ENCODE results near the gene BABAM2.

BABAM2 gene

GRCh38 chr2:28201671-28202180 lies 311.2 kb downstream of the BABAM2 start:
- DNase-seq (ENCODE audit: low read depth, low spot score): no peak

- no peak for DNase-seq (ENCODE audit: low read depth, low spot score)
Observed at GRCh38 chr2:28202719-28203118, 312.2 kb downstream of the BABAM2 start.

GRCh38 chr2:28206762-28207161 lies 316.2 kb downstream of the BABAM2 start:
- DNase-seq (ENCODE audit: low read depth, low spot score): no peak

GRCh38 chr2:28209261-28209691 lies 318.7 kb downstream of the BABAM2 start:
- no peak for DNase-seq (ENCODE audit: low read depth, low spot score)

- no peak for DNase-seq (ENCODE audit: low read depth, low spot score)
Observed at GRCh38 chr2:28209864-28210263, 319.3 kb downstream of the BABAM2 start.

- DNase-seq (ENCODE audit: low read depth, low spot score): no peak
Observed at GRCh38 chr2:28210535-28210934, 320.0 kb downstream of the BABAM2 start.

GRCh38 chr2:28216331-28216730 lies 325.8 kb downstream of the BABAM2 start:
- DNase-seq (ENCODE audit: low read depth, low spot score): no peak

GRCh38 chr2:28217042-28217740 lies 326.7 kb downstream of the BABAM2 start:
- no peak for DNase-seq (ENCODE audit: low read depth, low spot score)

- DNase-seq (ENCODE audit: low read depth, low spot score): no peak
Observed at GRCh38 chr2:28219138-28219537, 328.6 kb downstream of the BABAM2 start.

- DNase-seq (ENCODE audit: low read depth, low spot score): no peak
Observed at GRCh38 chr2:28219758-28220368, 329.3 kb downstream of the BABAM2 start.

GRCh38 chr2:28224648-28225472 lies 334.3 kb downstream of the BABAM2 start:
- DNase-seq (ENCODE audit: low read depth, low spot score): no peak

GRCh38 chr2:28225473-28226080 lies 335.0 kb downstream of the BABAM2 start:
- no peak for DNase-seq (ENCODE audit: low read depth, low spot score)

GRCh38 chr2:28226558-28226957 lies 336.0 kb downstream of the BABAM2 start:
- DNase-seq (ENCODE audit: low read depth, low spot score): no peak

- no peak for DNase-seq (ENCODE audit: low read depth, low spot score)
Observed at GRCh38 chr2:28227498-28227897, 337.0 kb downstream of the BABAM2 start.

GRCh38 chr2:28228434-28228995 lies 338.0 kb downstream of the BABAM2 start:
- no peak for DNase-seq (ENCODE audit: low read depth, low spot score)

- DNase-seq (ENCODE audit: low read depth, low spot score): no peak
Observed at GRCh38 chr2:28231110-28231631, 340.6 kb downstream of the BABAM2 start.

- DNase-seq (ENCODE audit: low read depth, low spot score): no peak
Observed at GRCh38 chr2:28232295-28232694, 341.8 kb downstream of the BABAM2 start.

- no peak for DNase-seq (ENCODE audit: low read depth, low spot score)
Observed at GRCh38 chr2:28233164-28233676, 342.7 kb downstream of the BABAM2 start.

- no peak for DNase-seq (ENCODE audit: low read depth, low spot score)
Observed at GRCh38 chr2:28234807-28235206, 344.3 kb downstream of the BABAM2 start.

- no peak for DNase-seq (ENCODE audit: low read depth, low spot score)
Observed at GRCh38 chr2:28239207-28239606, 348.7 kb downstream of the BABAM2 start.

- no peak for DNase-seq (ENCODE audit: low read depth, low spot score)
Observed at GRCh38 chr2:28240937-28241336, 350.4 kb downstream of the BABAM2 start.
